Mucosa of stomach (tissue), 1 donor: ENCODE measurements around the gene KLHL1.

Experiments
- H3K27me3 ChIP-seq: one replicate; pipeline ENCODE4 v1.7.0; 2013; ENCODE audit warnings: mild to moderate bottlenecking, low read length; ENCODE audit not compliant: control insufficient read depth, insufficient read depth
- H3K36me3 ChIP-seq: one replicate; pipeline ENCODE4 v1.7.0; 2013; ENCODE audit warnings: low read length; ENCODE audit not compliant: control insufficient read depth, insufficient read depth
- H3K4me1 ChIP-seq: one replicate; pipeline ENCODE4 v1.7.0; 2013; ENCODE audit warnings: mild to moderate bottlenecking, low read length; ENCODE audit not compliant: control insufficient read depth, insufficient read depth
- H3K4me3 ChIP-seq: one replicate; pipeline ENCODE4 v1.7.0; 2013; ENCODE audit warnings: low read length
- H3K9ac ChIP-seq: one replicate; pipeline ENCODE4 v1.7.0; 2013; ENCODE audit warnings: mild to moderate bottlenecking, low read length, moderate library complexity
- H3K9me3 ChIP-seq: one replicate; pipeline ENCODE4 v1.7.0; 2013; ENCODE audit warnings: mild to moderate bottlenecking, low read length, moderate library complexity; ENCODE audit not compliant: control insufficient read depth
- donor health status: Pancreatic carcinoma.

The KLHL1 gene

DNA sequence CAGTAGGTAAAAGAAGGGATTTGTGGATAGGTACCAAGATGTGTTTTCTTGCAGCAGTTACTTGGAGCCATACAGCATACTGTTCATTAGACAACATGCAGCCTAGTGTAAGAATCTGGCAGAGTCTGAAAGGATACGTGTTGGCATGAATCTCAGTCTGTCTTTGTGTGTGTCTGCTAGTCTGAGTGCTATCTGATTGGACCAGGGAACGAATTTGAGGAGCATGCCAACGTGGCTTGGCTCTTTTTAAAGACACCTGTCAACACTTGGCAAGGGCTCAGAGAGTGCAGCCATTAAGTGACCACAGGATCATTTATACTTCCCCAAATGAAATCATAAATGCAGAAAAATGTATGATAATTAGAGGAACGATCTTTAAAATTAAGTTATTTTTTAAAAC, 28.2 kb downstream of the KLHL1 start:
- no peaks in the 10 kb centered on the region for H3K9me3 ChIP-seq
- no peaks in the 10 kb centered on the region for H3K27me3 ChIP-seq
- H3K36me3 ChIP-seq: no peaks in the 10 kb centered on the region
- H3K4me1 ChIP-seq: no peaks in the 10 kb centered on the region
- no peak overlapping the region for H3K9ac ChIP-seq
- no peak overlapping the region for H3K4me3 ChIP-seq

DNA sequence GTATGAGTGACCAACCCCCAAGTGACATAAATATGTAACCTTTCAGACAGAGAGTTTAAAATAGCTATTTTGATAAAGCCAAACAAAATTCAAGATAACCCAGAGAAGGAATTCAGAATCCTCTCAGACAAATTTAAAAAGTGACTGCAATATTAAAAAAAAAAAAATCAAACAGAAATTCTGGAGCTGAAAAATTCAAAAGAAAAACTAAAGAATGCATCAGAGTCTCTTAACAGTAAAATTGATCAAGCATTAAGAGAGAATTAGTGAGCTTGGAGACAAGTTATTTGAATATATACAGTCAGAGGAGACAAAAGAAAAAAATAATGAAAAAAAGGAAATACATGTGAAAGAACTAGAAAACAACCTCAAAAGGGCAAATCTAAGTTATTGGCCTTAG, 53.7 kb downstream of the KLHL1 start:
- H3K9me3 ChIP-seq: no peaks in the 10 kb centered on the region
- H3K9ac ChIP-seq: no peak overlapping the region
- H3K4me1 ChIP-seq: no peaks in the 10 kb centered on the region
- no peaks in the 10 kb centered on the region for H3K36me3 ChIP-seq
- no peaks in the 10 kb centered on the region for H3K27me3 ChIP-seq
- H3K4me3 ChIP-seq: no peak overlapping the region

DNA sequence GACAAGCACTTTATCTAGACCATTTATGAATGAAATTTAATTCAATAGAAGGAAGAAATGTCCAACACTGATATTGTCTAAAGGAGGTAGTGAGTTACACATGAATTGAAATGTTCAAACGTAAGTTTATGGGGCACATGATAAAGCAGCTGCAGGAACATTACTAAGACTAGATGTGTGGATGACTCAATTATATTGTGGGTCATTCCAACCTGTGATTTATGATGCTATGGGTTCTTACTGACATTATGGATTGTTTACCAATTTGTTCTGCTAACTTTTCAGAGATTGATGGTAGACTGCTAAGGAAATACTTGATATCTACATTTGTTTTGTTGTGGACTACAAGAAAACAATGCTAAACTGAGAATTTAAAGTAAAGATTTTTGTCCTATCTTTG, 56.7 kb downstream of the KLHL1 start:
- no peaks in the 10 kb centered on the region for H3K4me1 ChIP-seq
- H3K36me3 ChIP-seq: no peaks in the 10 kb centered on the region
- H3K9ac ChIP-seq: no peak overlapping the region
- H3K4me3 ChIP-seq: no peak overlapping the region
- no peaks in the 10 kb centered on the region for H3K9me3 ChIP-seq
- H3K27me3 ChIP-seq: no peaks in the 10 kb centered on the region

DNA sequence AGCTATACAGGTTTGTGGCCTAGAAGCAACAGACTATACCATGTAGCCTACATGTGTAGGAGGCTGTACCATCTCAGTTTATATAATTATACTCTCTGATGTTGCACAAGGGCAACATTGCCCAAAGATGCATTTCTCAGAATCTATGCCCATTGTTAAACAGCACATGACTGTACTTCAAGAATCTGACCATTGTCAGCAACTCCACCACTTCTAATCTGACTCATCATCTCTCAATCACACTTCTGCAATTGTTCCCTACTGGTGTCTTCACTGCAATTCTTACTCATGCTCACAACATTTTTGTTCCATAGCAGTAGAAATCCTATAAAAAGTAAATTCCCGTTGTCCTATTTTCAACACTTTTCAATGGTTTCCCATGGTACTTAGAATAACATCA, 64.6 kb downstream of the KLHL1 start:
- no peaks in the 10 kb centered on the region for H3K36me3 ChIP-seq
- H3K27me3 ChIP-seq: no peaks in the 10 kb centered on the region
- H3K4me3 ChIP-seq: no peak overlapping the region
- H3K4me1 ChIP-seq: no peaks in the 10 kb centered on the region
- H3K9ac ChIP-seq: no peak overlapping the region
- no peaks in the 10 kb centered on the region for H3K9me3 ChIP-seq

DNA sequence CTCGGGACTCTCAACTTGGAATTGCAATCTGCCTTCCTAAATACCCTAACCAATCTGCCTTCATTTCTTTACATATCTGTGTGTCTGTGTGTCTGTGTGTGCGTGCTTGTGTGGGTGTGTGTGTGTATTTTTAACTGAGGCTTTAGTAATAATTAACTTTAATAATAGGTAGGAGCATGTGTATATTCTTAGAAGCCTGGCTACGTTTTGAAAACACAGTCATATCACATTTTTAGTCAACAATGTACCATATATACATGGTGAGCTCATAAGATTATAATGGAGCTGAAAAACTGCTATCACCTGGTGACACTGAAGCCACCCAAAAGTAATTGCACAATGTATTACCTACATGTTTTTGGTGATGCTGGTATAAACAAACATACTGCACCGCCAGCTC, 66.1 kb downstream of the KLHL1 start:
- Histone ChIP-seq H3K9ac (no peak overlapping the region), H3K36me3 (no peaks in the 10 kb centered on the region), H3K4me1 (no peaks in the 10 kb centered on the region), H3K27me3 (no peaks in the 10 kb centered on the region), H3K9me3 (no peaks in the 10 kb centered on the region), H3K4me3 (no peak overlapping the region)

DNA sequence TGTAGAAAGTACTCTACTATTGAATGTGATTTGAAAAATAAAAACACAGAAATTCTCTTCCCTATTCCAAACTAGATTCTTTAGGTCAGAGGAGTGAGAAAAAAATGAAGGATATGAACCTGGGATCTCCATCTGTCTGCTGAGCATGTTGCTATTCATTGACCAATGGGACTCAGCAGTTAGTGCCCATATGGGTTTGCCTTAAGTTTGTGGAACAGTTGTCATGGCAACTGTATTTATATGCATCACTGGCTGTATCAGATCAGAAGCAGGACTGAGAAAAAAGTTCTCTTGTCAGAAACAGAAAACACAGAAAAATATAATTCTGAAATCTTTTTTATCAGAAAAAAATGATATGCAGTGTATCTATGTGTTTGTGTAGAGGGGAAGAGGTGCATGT, 74.0 kb downstream of the KLHL1 start:
- H3K9me3 ChIP-seq: no peaks in the 10 kb centered on the region
- H3K4me1 ChIP-seq: no peaks in the 10 kb centered on the region
- H3K27me3 ChIP-seq: no peaks in the 10 kb centered on the region
- H3K9ac ChIP-seq: no peak overlapping the region
- no peaks in the 10 kb centered on the region for H3K36me3 ChIP-seq
- no peak overlapping the region for H3K4me3 ChIP-seq

DNA sequence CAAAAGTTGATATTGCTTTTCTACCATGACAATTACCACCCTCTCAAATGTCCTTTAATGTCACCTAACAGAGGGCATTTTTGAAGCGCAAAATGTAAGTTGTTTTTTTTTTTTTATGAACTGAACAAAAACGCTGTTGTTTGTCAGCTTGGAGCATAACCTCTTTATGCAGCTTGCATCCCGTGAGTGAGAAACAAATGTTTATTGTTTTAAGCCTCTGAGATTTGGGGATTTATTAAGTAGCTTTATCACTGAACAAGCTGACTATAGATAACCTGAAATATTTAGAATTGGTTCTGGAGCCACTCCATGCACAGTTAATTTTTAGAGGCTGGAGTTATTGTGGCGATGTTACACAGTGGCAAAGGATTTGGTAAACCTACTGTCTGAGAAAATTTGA, 80.7 kb downstream of the KLHL1 start:
- Histone ChIP-seq H3K4me3 (no peak overlapping the region), H3K4me1 (no peaks in the 10 kb centered on the region), H3K9ac (no peak overlapping the region), H3K9me3 (no peaks in the 10 kb centered on the region), H3K36me3 (no peaks in the 10 kb centered on the region), H3K27me3 (no peaks in the 10 kb centered on the region)

DNA sequence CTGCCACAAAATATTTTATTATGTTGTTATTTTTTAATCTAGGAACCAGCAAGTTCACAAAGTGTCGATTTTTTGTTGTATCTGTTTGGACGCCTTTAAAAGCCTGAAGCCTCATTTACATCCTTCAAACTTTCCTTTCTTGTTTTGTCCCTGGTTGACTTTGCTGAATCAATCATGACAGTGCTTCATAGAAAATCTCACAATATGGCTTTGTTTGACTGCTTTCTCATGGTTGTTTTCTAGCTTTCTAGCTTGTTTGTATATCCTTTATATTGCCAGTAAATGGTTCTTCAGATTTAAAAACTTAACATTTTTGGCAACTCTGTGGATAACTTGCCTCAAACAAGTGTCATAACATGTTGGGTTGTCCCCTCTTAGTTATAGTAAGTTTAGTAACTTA, 84.7 kb downstream of the KLHL1 start:
- H3K27me3 ChIP-seq: no peaks in the 10 kb centered on the region
- H3K9me3 ChIP-seq: no peaks in the 10 kb centered on the region
- H3K4me3 ChIP-seq: no peak overlapping the region
- no peaks in the 10 kb centered on the region for H3K36me3 ChIP-seq
- no peak overlapping the region for H3K9ac ChIP-seq
- no peaks in the 10 kb centered on the region for H3K4me1 ChIP-seq

DNA sequence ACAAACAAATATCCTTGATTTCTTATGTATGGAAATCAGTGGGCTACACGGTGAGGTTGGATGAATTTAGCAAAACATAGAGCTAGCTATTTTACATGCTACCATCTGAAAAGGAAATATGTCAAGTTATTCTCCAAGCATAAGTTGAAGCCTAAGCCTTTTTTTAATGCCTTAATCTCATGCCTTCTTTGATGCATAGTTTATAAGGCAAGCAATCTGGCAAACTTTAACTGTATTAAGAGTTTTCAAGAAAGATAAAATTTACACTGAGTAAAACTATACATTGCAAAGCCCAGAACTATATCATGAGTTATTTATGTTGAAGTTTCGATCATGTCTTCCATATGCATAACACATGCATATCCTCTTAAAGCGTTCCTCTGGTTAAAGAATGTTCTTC, 85.6 kb downstream of the KLHL1 start:
- no peaks in the 10 kb centered on the region for H3K27me3 ChIP-seq
- no peaks in the 10 kb centered on the region for H3K36me3 ChIP-seq
- H3K4me3 ChIP-seq: no peak overlapping the region
- no peaks in the 10 kb centered on the region for H3K4me1 ChIP-seq
- no peak overlapping the region for H3K9ac ChIP-seq
- no peaks in the 10 kb centered on the region for H3K9me3 ChIP-seq

DNA sequence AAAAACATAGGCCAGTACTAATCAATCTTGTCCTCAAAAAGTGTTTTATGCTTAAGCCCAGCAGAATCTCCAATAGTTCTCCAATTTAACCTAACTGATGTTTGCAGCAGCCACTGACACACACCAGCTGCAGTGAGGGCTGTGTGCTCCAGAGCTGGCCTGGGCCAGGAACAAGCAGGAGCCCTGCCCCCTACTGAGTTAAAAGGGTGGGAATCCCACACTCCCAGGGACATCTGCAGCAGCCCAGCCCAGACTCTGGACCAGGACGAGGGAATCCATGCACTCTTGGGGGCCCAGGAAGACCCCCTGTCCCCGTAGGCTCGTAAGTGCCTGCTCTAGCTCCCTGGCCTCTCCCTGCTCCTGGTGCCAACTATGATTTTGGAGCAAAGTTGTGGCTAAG, 92.1 kb downstream of the KLHL1 start:
- Histone ChIP-seq H3K9me3 (no peaks in the 10 kb centered on the region), H3K4me1 (no peaks in the 10 kb centered on the region), H3K27me3 (no peaks in the 10 kb centered on the region), H3K9ac (no peak overlapping the region), H3K4me3 (no peak overlapping the region), H3K36me3 (no peaks in the 10 kb centered on the region)

DNA sequence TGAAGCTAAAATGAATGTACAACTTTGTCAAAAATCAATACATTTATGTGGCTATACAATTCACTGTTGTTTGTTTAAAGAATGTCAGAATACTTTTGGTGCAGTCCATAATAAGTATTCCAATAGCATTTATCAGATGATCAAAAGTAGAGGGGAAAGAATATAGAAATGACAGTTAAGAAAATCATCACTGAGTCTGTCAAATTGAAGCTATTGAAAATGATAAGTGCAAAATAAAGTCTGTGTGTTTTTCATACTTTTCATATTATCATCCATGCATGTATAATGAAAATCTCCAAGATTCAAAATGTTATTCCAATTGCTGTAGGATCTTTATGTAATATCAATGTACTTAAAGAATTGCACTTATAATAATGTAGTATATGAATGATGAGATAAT, 93.9 kb downstream of the KLHL1 start:
- no peaks in the 10 kb centered on the region for H3K4me1 ChIP-seq
- no peak overlapping the region for H3K9ac ChIP-seq
- no peaks in the 10 kb centered on the region for H3K27me3 ChIP-seq
- H3K36me3 ChIP-seq: no peaks in the 10 kb centered on the region
- no peaks in the 10 kb centered on the region for H3K9me3 ChIP-seq
- no peak overlapping the region for H3K4me3 ChIP-seq

DNA sequence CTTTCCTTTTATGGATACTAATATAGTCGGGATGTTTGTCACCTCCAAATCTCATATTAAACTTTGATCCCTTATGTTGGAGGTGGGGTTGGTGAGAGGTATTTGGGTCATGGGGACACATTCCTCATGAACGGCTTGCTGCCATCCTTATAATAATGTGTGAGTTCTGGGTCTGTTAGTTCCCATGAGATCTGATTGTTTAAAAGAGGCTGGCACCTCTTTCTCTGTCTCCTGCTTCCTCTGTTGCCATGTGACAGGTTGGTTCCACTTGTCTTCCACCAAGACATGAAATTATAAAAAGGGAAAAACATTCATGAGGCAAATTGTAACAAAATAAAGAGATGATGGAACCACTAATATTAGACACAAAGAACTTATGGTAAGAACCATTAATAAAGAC, 108.4 kb downstream of the KLHL1 start:
- Histone ChIP-seq H3K27me3 (no peaks in the 10 kb centered on the region), H3K4me3 (no peak overlapping the region), H3K4me1 (no peaks in the 10 kb centered on the region), H3K9me3 (no peaks in the 10 kb centered on the region), H3K36me3 (no peaks in the 10 kb centered on the region), H3K9ac (no peak overlapping the region)

DNA sequence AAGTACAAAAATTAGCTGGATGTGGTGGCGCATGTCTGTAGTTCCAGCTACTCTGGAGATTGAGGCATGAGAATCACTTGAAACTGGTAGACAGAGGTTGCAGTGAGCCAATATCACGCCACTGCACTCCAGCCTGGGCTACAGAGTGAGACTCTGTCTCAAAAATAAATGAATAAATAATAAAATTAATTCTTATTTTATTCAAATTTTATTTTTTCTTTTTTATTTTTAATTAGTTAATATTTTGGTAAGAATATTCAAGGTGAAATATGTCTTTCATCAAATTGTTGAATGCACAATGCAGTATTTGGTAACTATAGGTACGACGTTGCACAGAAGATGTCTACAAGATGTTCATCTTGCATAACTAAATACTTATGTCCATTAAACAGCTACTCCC, 111.2 kb downstream of the KLHL1 start:
- Histone ChIP-seq H3K4me3 (no peak overlapping the region), H3K9me3 (no peaks in the 10 kb centered on the region), H3K9ac (no peak overlapping the region), H3K36me3 (no peaks in the 10 kb centered on the region), H3K4me1 (no peaks in the 10 kb centered on the region), H3K27me3 (no peaks in the 10 kb centered on the region)
